Lung (tissue), 12 donors: ENCODE data around the gene ATP6V0D1. TPM values are rescaled to one million over a fixed set of nuclear protein-coding genes. Genes with fewer than 3 reads are reported as not detected.

Experiments
- ATAC-seq: fragments of 200-7000 bp; cut with Tn5 transposase; one replicate; pipeline ENCODE4 v1.9.1; 2020; ENCODE audit warnings: moderate number of reproducible peaks; ENCODE audit not compliant: insufficient read depth, low FRiP score
- DNase-seq, 3 donors: peaks; one replicate each; pipeline ENCODE4 v3.0.0-alpha.2; 2013 to 2017
- H3K27ac ChIP-seq, 2 donors: one replicate each; pipeline ENCODE4 v1.5.1; 2013; ENCODE audit warnings: mild to moderate bottlenecking in 2 of 2, moderate library complexity in 2 of 2, control low read depth in 1 of 2, inconsistent platforms in 1 of 2, low read depth in 1 of 2, low read length in 1 of 2
- H3K27me3 ChIP-seq, 3 donors: one replicate each; pipeline ENCODE4 v1.5.1; 2013; ENCODE audit warnings: low read length in 2 of 3; ENCODE audit not compliant: control insufficient read depth in 3 of 3, insufficient read depth in 3 of 3
- H3K36me3 ChIP-seq, 4 donors: one replicate each; pipeline ENCODE4 v1.5.1; 2013; ENCODE audit warnings: low read length in 4 of 4, mild to moderate bottlenecking in 1 of 4, moderate library complexity in 1 of 4; ENCODE audit not compliant: control insufficient read depth in 4 of 4, insufficient read depth in 4 of 4
- H3K4me1 ChIP-seq, 5 donors: one replicate each; pipeline ENCODE4 v1.5.1; 2013; ENCODE audit warnings: low read length in 5 of 5, mild to moderate bottlenecking in 2 of 5, moderate library complexity in 1 of 5; ENCODE audit not compliant: control insufficient read depth in 5 of 5, insufficient read depth in 5 of 5
- H3K4me3 ChIP-seq: one replicate; pipeline ENCODE4 v1.5.1; 2013; ENCODE audit warnings: mild to moderate bottlenecking, control low read depth, moderate library complexity
- H3K9ac ChIP-seq, 2 donors: one replicate each; pipeline ENCODE4 v1.5.1; 2013; ENCODE audit warnings: low read length in 2 of 2, control low read depth in 1 of 2; ENCODE audit not compliant: insufficient read depth in 1 of 2
- H3K9me3 ChIP-seq, 4 donors: one replicate each; pipeline ENCODE4 v1.5.1; 2013; ENCODE audit warnings: low read length in 3 of 4, mild to moderate bottlenecking in 1 of 4, moderate library complexity in 1 of 4; ENCODE audit not compliant: control insufficient read depth in 4 of 4, insufficient read depth in 3 of 4
- WGBS, 2 donors: extraction: QIAGEN DNeasy Blood & Tissue Kit; methylation state at CpG; one replicate each; pipeline ENCODE4 v1.1.7; 2013; 5-methylcytosine and 5-hydroxymethylcytosine counted together
- polyA plus RNA-seq, 2 donors: library from polyadenylated mRNA; stranded (reverse); fragments of 200-250 nt; gene quantifications; one replicate each; pipeline ENCODE4 v1.2.1, GENCODE V29; 2013
- total RNA-seq, 2 donors: library from RNA; depleted of rRNA in 1 of 2; stranded (reverse); fragments of >200 nt in 1 of 2; gene quantifications; one replicate each; pipeline ENCODE4 v1.2.1, GENCODE V29; 2014 to 2021
- TF ChIP-seq, protein P1 (sequence below): IDR thresholded peaks from 2 replicates; pipeline ENCODE4 v1.5.1; 2012; ENCODE audit warnings: mild to moderate bottlenecking; ENCODE audit errors: control extremely low read depth, extremely low read depth
- donor health status: control.
- donor health status: control.
- donor health status: Bipolar disorder and iron deficiency.
- donor health status: healthy.
- donor health status: DM: yes; HTN: yes; CAD: no.

ATP6V0D1 gene
- total and polyA plus RNA-seq, 4 donors: 39.6 to 249 (median 136) TPM

DNA sequence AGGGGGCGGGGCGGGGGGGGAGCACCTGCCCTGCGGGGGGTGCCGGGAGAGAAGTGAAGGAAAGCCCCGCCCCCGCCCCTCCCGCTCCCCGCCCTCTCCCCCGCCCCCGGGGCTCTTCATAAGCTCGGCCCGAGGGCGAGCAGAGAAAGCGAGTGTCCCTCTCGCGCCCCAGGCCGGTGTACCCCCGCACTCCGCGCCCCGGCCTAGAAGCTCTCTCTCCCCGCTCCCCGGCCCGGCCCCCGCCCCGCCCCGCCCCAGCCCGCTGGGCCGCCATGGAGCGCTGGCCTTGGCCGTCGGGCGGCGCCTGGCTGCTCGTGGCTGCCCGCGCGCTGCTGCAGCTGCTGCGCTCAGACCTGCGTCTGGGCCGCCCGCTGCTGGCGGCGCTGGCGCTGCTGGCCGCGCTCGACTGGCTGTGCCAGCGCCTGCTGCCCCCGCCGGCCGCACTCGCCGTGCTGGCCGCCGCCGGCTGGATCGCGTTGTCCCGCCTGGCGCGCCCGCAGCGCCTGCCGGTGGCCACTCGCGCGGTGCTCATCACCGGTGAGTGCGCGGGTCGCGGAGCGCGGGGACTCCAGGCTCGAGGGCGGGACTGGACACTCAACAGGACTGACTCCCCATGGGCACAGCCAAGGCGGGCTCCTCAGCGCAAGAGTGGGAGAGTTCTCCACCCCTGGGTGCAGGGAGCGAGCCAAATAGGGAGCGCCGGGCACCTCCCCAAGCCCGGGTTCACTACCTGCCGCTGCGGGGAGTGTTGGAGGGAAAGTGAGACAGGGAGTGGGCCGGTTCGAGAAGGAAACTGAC lies 49.8 kb downstream of the ATP6V0D1 start, which contains the start of gene HSD11B2:
Gene HSD11B2 (plus strand): TSS at position 145 of the 798 bp plus-strand sequence. CDS start 128 bp downstream, at position 273.
- Histone ChIP-seq H3K27me3 (peaks cover 0 to 10% (median 7%) of the 10 kb centered on the region in 3 donors), H3K27ac (peak within 1 kb of the TSS in 1 of 2 donors; percentile 30), H3K4me3 (peak within 1 kb of the TSS; percentile 18), H3K4me1 (peaks cover 0 to 21% (median 0%) of the 10 kb centered on the region in 5 donors), H3K9ac (peak within 1 kb of the TSS in 1 of 2 donors; percentile 46), H3K9me3 (no peaks in the 10 kb centered on the region), H3K36me3 (peaks cover 0 to 3% (median 0%) of the 10 kb centered on the region in 4 donors)
- ATAC-seq (peak; percentile 55), DNase-seq (peak in 2 of 3 donors; percentile 64 to 66)
- 1 to 2% methylated on average over 69 to 87 of the region's 87 CpGs for WGBS, 2 donors
- TF ChIP-seq, protein P1, sequence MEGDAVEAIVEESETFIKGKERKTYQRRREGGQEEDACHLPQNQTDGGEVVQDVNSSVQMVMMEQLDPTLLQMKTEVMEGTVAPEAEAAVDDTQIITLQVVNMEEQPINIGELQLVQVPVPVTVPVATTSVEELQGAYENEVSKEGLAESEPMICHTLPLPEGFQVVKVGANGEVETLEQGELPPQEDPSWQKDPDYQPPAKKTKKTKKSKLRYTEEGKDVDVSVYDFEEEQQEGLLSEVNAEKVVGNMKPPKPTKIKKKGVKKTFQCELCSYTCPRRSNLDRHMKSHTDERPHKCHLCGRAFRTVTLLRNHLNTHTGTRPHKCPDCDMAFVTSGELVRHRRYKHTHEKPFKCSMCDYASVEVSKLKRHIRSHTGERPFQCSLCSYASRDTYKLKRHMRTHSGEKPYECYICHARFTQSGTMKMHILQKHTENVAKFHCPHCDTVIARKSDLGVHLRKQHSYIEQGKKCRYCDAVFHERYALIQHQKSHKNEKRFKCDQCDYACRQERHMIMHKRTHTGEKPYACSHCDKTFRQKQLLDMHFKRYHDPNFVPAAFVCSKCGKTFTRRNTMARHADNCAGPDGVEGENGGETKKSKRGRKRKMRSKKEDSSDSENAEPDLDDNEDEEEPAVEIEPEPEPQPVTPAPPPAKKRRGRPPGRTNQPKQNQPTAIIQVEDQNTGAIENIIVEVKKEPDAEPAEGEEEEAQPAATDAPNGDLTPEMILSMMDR: no peak

DNA sequence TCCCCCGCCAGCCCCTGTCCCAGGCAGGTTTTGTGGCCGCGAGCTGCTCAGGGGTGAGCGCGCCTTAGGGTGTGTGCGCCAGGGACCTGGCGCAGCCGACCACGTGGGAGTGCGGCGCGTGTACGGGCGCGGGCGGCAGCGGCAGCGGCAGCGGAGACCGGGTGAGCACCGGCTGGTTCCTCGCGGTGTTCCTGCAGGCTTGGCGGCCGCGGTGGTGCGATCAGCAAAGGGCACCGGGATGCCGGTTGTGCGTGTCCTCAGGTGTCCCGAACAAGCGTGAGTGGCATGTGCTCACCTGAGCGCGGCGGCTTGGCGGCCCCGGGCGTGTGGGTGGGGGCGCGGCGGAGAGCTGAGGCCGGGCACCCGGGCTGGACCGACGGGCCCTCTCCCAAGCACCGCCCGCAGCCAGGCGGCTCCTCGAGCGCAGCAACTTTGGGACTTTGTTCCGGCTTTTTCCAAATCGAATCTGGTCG lies 50.4 kb downstream of the ATP6V0D1 start:
- Histone ChIP-seq H3K9me3 (no peaks in the 10 kb centered on the region), H3K4me3 (peak overlapping the region; percentile 18), H3K27me3 (peaks cover 0 to 10% (median 7%) of the 10 kb centered on the region in 3 donors), H3K9ac (no peak overlapping the region), H3K36me3 (no peaks in the 10 kb centered on the region), H3K4me1 (peaks cover 0 to 21% (median 4%) of the 10 kb centered on the region in 5 donors), H3K27ac (no peak overlapping the region)
- 1% methylated on average over 29 to 53 of the region's 53 CpGs for WGBS, 2 donors
- DNase-seq: peak in 2 of 3 donors; percentile 38 to 39
- no peak for ATAC-seq
- TF ChIP-seq, protein P1: no peak

DNA sequence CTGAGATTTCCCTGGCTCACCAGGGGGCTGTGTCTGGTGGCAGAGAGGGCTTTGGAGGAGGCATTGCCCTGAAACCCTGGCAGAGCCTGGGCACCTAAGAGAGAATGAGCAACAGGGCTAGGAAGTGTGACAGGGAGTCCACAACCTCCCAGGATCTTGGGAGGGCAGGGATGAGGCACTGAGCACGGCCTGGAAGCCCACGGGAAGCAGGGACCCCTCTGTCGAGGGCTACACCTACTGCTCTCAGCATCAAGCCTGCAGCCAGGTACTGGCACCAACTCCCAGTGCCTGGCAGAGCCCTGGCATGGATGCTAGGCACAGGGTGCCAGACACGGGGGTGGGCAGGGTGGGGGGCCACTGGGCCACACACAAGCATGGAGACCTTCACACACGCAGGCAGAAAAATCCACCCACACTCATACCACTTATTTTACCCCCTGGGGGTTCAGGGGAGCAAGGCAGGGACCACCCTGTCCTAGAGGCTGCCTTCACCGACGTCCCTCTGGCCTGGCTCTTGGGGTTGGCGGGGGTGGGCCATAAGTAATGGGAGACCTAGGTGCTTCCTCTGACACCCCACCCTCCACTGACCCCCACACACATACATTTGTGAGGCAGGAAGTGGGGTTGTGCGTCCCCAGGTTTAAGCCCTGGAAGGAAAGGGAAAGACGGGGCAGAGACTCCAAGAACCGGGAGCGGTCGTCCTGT lies 51.0 kb downstream of the ATP6V0D1 start:
- H3K36me3 ChIP-seq: no peaks in the 10 kb centered on the region
- TF ChIP-seq, protein P1: no peak
- 43 to 47% methylated on average over 13 of the region's 13 CpGs for WGBS, 2 donors
- no peaks in the 10 kb centered on the region for H3K9me3 ChIP-seq
- peaks cover 0 to 10% (median 7%) of the 10 kb centered on the region in 3 donors for H3K27me3 ChIP-seq
- H3K27ac ChIP-seq: no peak overlapping the region
- peaks cover 0 to 24% (median 8%) of the 10 kb centered on the region in 5 donors for H3K4me1 ChIP-seq
- DNase-seq: no peak
- no peak overlapping the region for H3K4me3 ChIP-seq
- no peak overlapping the region for H3K9ac ChIP-seq
- no peak for ATAC-seq
